SK-N-SH treated with all-trans-retinoic acid at 6 μM for 48 hours (cell line): ENCODE results near the gene SOS1.

Experiments used
- ARNTL ChIP-seq: fragments of 450-650 bp; formaldehyde crosslinking; IDR thresholded peaks from 2 replicates; pipeline ENCODE4 v1.5.0; 2020; ENCODE audit warnings: low read depth, mild to moderate bottlenecking, moderate library complexity, borderline replicate concordance
- CSDC2 ChIP-seq: fragments of 250-450 bp; sonication (Bioruptor Pico); IDR thresholded peaks from 2 replicates; pipeline ENCODE4 v1.5.0; 2020; ENCODE audit warnings: mild to moderate bottlenecking, moderate library complexity
- CSRNP3 ChIP-seq: fragments of 250-450 bp; sonication (Bioruptor Pico); IDR thresholded peaks from 2 replicates; pipeline ENCODE4 v1.5.1; 2021; ENCODE audit warnings: mild to moderate bottlenecking, moderate library complexity
- ESRRG ChIP-seq: fragments of 250-450 bp; sonication (Bioruptor Pico); IDR thresholded peaks from 2 replicates; pipeline ENCODE4 v1.6.1; 2021; ENCODE audit warnings: mild to moderate bottlenecking
- OSR1 ChIP-seq: fragments of 250-450 bp; sonication (Bioruptor Pico); IDR thresholded peaks from 2 replicates; pipeline ENCODE4 v1.8.0; 2022; ENCODE audit warnings: moderate library complexity, mild to moderate bottlenecking, inconsistent platforms
- PATZ1 ChIP-seq: fragments of 250-450 bp; sonication (Bioruptor Pico); IDR thresholded peaks from 2 replicates; pipeline ENCODE4 v1.8.0; 2020; ENCODE audit warnings: mild to moderate bottlenecking, moderate library complexity, borderline replicate concordance
- POU6F1 ChIP-seq: fragments of 250-450 bp; sonication (Bioruptor Pico); IDR thresholded peaks from 2 replicates; pipeline ENCODE4 v1.8.0; 2021; ENCODE audit warnings: low read depth, mild to moderate bottlenecking, moderate library complexity, borderline replicate concordance
- RARB ChIP-seq: fragments of 250-450 bp; sonication (Bioruptor Pico); IDR thresholded peaks from 2 replicates; pipeline ENCODE4 v1.8.0; 2021; ENCODE audit warnings: mild to moderate bottlenecking, moderate library complexity
- TSHZ2 ChIP-seq: fragments of 250-450 bp; sonication (Bioruptor Pico); IDR thresholded peaks from 2 replicates; pipeline ENCODE4 v1.5.0; 2020; ENCODE audit warnings: mild to moderate bottlenecking, moderate library complexity
- ZC3H10 ChIP-seq: fragments of 250-450 bp; sonication (Bioruptor Pico); IDR thresholded peaks from 2 replicates; pipeline ENCODE4 v1.5.1; 2021; ENCODE audit warnings: mild to moderate bottlenecking, moderate library complexity
- ZFP30 ChIP-seq: fragments of 450-650 bp; formaldehyde crosslinking; IDR thresholded peaks from 2 replicates; pipeline ENCODE4 v1.5.0; 2022; ENCODE audit warnings: mild to moderate bottlenecking, moderate library complexity
- ZNF565 ChIP-seq: fragments of 450-650 bp; formaldehyde crosslinking; conservative IDR thresholded peaks from 2 replicates; pipeline ENCODE4 v1.5.0; 2020; ENCODE audit warnings: low read depth, mild to moderate bottlenecking, moderate library complexity
- ZNF70 ChIP-seq: fragments of 450-650 bp; formaldehyde crosslinking; IDR thresholded peaks from 2 replicates; pipeline ENCODE4 v1.5.0; 2020; ENCODE audit warnings: mild to moderate bottlenecking, moderate library complexity
- ZNF8 ChIP-seq: fragments of 450-650 bp; formaldehyde crosslinking; IDR thresholded peaks from 2 replicates; pipeline ENCODE4 v1.5.0; 2020; ENCODE audit warnings: mild to moderate bottlenecking, moderate library complexity

GRCh38 chr2:39099870-39100728 lies 20.8 kb downstream of the SOS1 start:
- TF ChIP-seq ZNF70 (CRISPR knock-in tag): no peak
- TF ChIP-seq CSDC2 (CRISPR knock-in tag): no peak
- no peak for TF ChIP-seq OSR1 (CRISPR knock-in tag)
- TF ChIP-seq PATZ1 (CRISPR knock-in tag): no peak
- no peak for TF ChIP-seq ZFP30 (CRISPR knock-in tag)
- no peak for TF ChIP-seq POU6F1 (CRISPR knock-in tag)
- no peak for TF ChIP-seq RARB (CRISPR knock-in tag)
- no peak for TF ChIP-seq TSHZ2 (CRISPR knock-in tag)
- no peak for TF ChIP-seq ARNTL
- TF ChIP-seq ZNF8 (CRISPR knock-in tag): no peak
- no peak for TF ChIP-seq ZNF565 (CRISPR knock-in tag)
- no peak for TF ChIP-seq CSRNP3 (CRISPR knock-in tag)
- no peak for TF ChIP-seq ESRRG (CRISPR knock-in tag)
- TF ChIP-seq ZC3H10 (CRISPR knock-in tag): no peak
